ENCODE measurements around the gene LMF1.

Gene LMF1

DNA sequence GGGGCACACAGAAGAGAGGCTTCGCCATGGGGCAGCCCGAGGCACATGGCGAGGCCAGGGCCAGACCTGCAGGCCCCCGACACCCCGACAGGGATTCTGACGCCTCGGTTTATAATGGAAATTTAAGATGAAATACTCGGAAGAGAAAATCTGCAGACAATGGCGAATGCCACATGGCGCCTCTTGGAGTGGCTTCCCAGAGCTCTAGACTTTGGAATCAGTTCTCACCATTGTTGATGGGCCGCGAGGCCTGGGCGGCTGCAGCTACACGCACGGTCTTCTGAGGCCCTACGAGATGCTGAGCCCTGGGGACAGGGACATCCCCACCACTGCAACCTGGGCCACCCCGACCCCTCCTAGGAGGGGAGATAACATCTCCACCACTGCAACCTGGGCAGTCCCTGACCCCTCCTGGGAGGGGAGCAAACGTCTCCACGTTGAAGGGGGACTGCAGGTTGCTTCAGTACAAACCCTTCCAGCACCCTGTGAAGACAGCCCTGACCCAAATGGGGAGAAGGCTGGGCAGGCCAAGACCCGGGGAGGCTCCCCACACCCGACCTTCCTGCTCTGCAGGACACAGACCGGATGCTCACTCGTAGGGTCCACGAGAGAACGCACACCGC is 56.9 kb downstream of the LMF1 start:
- TF ChIP-seq CTCF (IDR thresholded peaks at IDR 0.05): no peak
- Histone ChIP-seq H3K9me3 (ENCODE audit: control insufficient read depth, low read length) (no peaks in the 10 kb centered on the region), H3K9ac (no peak overlapping the region), H3K27ac (no peak overlapping the region), H3K79me2 (no peaks in the 10 kb centered on the region), H3K4me1 (no peaks in the 10 kb centered on the region), H2AFZ (no peak overlapping the region), H3K4me2 (ENCODE audit: low read length) (no peak overlapping the region), H3K27me3 (ENCODE audit: control insufficient read depth, insufficient read depth, low read length) (no peaks in the 10 kb centered on the region), H3K36me3 (ENCODE audit: control insufficient read depth, insufficient read depth, low read length) (no peaks in the 10 kb centered on the region), H3K4me3 (ENCODE audit: low read depth, low read length) (no peak overlapping the region)

DNA sequence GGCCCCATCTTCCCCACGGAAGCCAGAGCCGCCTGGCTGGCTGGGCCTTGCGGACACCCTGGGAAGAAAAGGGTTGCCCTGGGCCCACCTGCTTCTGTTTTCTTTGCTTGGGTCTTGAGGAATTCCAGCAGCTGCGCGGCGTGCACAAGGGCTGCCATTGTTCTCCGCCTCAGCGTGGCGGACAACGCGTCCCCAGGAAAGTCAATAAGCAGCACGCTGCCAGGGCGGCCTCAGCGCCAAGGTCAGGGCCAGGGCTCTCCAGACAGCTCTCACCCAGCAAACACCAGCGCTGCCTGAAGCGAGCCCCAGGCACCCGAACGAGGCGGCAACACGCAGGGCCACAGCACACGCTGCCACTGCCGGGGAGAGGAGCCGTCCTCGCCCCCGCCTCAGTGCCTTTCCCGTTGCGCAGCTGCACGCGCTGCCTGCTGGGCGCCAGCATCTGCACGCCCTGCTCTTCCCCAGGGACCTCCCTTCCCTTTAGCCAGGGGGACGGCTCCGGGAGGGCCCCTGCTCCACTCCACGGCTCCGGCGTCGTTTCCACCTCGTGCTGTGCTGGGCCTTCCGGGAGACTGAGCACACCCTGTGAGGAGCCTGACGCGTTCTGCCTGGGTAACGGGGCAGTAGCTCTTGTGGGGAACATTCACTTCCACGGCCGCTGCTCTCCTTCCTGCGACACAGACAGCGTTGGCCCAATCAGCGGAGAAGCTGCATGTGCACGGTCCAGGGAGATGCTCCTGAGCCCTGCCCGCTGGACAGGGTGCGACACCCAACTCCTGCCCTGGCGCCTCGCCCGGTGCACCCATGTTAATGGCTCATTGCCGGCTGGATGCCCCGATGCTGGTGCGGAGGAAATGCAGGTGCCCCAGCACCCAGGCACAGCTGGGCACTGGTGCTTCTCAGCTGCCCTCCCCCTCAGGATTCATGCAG is 57.8 kb downstream of the LMF1 start:
- Histone ChIP-seq H3K4me2 (ENCODE audit: low read length) (no peak overlapping the region), H3K27me3 (ENCODE audit: control insufficient read depth, insufficient read depth, low read length) (no peaks in the 10 kb centered on the region), H3K27ac (no peak overlapping the region), H2AFZ (no peak overlapping the region), H3K9ac (no peak overlapping the region), H3K4me1 (no peaks in the 10 kb centered on the region), H3K79me2 (no peaks in the 10 kb centered on the region), H3K4me3 (ENCODE audit: low read depth, low read length) (no peak overlapping the region), H3K9me3 (ENCODE audit: control insufficient read depth, low read length) (no peaks in the 10 kb centered on the region), H3K36me3 (ENCODE audit: control insufficient read depth, insufficient read depth, low read length) (no peaks in the 10 kb centered on the region)
- no peak for TF ChIP-seq CTCF (IDR thresholded peaks at IDR 0.05)

DNA sequence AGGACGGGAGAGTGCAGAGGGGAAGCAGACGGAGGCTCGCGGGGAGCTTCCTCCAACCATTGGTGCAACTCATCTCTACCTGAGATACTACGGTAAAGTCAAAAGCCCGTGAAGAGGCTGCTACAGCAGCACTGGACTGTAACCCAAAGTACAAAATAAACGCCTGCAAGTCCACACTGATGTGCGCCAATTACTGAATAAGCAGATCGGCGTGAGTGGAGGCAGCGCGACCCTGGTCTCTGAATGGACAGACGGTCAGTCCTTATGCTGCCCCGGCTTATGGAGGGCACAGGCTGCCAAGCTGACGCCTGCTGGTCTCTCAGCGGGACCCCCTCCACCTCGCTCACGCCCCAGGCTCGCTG is 58.5 kb downstream of the LMF1 start:
- H3K4me1 ChIP-seq: no peaks in the 10 kb centered on the region
- no peak overlapping the region for H3K27ac ChIP-seq
- H3K36me3 ChIP-seq (ENCODE audit: control insufficient read depth, insufficient read depth, low read length): no peaks in the 10 kb centered on the region
- no peak overlapping the region for H3K4me3 ChIP-seq (ENCODE audit: low read depth, low read length)
- H3K9ac ChIP-seq: no peak overlapping the region
- TF ChIP-seq CTCF (IDR thresholded peaks at IDR 0.05): no peak
- H3K27me3 ChIP-seq (ENCODE audit: control insufficient read depth, insufficient read depth, low read length): no peaks in the 10 kb centered on the region
- no peaks in the 10 kb centered on the region for H3K9me3 ChIP-seq (ENCODE audit: control insufficient read depth, low read length)
- no peak overlapping the region for H2AFZ ChIP-seq
- H3K4me2 ChIP-seq (ENCODE audit: low read length): no peak overlapping the region
- no peaks in the 10 kb centered on the region for H3K79me2 ChIP-seq

DNA sequence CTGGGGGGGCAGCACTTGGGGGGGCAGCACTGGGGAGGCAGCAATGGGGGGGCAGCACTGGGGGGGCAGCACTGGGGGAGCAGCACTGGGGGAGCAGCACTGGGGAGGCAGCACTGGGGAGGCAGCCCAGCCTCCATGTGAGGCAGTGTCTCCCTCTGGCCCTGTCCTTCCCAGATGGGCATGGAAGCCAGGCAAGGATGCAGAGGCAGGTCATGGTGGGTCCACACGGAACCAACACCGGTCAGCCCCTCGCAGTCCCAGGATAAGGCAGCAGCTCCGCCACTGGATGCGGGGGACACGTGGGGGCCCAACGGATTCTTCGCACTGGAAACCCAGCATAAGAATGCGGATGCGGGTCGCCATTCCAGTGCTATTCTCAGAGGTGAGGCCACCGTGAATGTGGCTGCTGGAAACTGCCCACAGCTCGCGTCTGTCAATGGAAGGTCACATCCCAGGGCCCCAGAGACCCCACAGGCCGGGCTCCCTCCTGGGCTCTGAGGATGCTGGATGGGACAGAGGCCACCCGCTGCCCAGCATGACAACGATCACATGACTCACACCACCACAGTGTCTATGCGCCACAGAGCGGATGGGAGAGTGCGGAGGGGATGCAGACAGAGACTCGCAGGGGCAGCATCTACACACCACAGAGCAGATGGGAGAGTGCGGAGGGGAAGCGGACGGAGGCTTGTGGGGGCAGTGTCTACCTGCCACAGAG is 59.0 kb downstream of the LMF1 start:
- Histone ChIP-seq H3K4me2 (ENCODE audit: low read length) (no peak overlapping the region), H3K27ac (no peak overlapping the region), H3K4me3 (ENCODE audit: low read depth, low read length) (no peak overlapping the region), H3K9ac (no peak overlapping the region), H3K4me1 (no peaks in the 10 kb centered on the region), H2AFZ (no peak overlapping the region), H3K79me2 (no peaks in the 10 kb centered on the region), H3K36me3 (ENCODE audit: control insufficient read depth, insufficient read depth, low read length) (no peaks in the 10 kb centered on the region), H3K27me3 (ENCODE audit: control insufficient read depth, insufficient read depth, low read length) (no peaks in the 10 kb centered on the region), H3K9me3 (ENCODE audit: control insufficient read depth, low read length) (no peaks in the 10 kb centered on the region)
- no peak for TF ChIP-seq CTCF (IDR thresholded peaks at IDR 0.05)

All from parathyroid adenoma (tissue), 2 donors.